GM12864 (cell line): ENCODE data around the gene PDIA4.
"Not testable (repeated sequence)": the region's sequence is repeated elsewhere in the genome, so short reads cannot be mapped to it uniquely, and the experiment has no call there.

Source experiments
- DNase-seq: peaks from one replicate; pipeline ENCODE4 v3.0.0-alpha.2; 2011; ENCODE audit warnings: low read depth
- H3K4me3 ChIP-seq: 2 replicates; pipeline ENCODE4 v1.5.1; 2011; ENCODE audit warnings: mild to moderate bottlenecking, low read depth, low read length, control low read depth
- CTCF ChIP-seq: IDR thresholded peaks from 2 replicates; pipeline ENCODE4 v1.5.1; 2011; ENCODE audit warnings: low read depth, mild to moderate bottlenecking, moderate library complexity, low read length, control low read depth, inconsistent platforms; ENCODE audit errors: missing control alignments

The PDIA4 gene

GRCh38 chr7:149071182-149071635, 42.9 kb upstream of the PDIA4 start:
- no peak for TF ChIP-seq CTCF
- no peak for DNase-seq
- no peak overlapping the region for H3K4me3 ChIP-seq

GRCh38 chr7:149070372-149071125, 42.2 kb upstream of the PDIA4 start:
- DNase-seq, result no peak
- TF ChIP-seq CTCF, result no peak
- H3K4me3 ChIP-seq, result no peak overlapping the region

- H3K4me3 ChIP-seq, result no peak overlapping the region
- peak; percentile 36 for TF ChIP-seq CTCF
- DNase-seq, result no peak
Observed at GRCh38 chr7:149067869-149068268, 39.6 kb upstream of the PDIA4 start.

- no peak overlapping the region for H3K4me3 ChIP-seq
- no peak for TF ChIP-seq CTCF
- no peak for DNase-seq
Observed at GRCh38 chr7:149063476-149063875, 35.2 kb upstream of the PDIA4 start.

- not testable (repeated sequence) for DNase-seq, H3K4me3 ChIP-seq
Observed at GRCh38 chr7:149062217-149062899, 34.1 kb upstream of the PDIA4 start.

GRCh38 chr7:149060156-149060555, 31.9 kb upstream of the PDIA4 start:
- no peak for DNase-seq
- TF ChIP-seq CTCF, result no peak
- H3K4me3 ChIP-seq, result no peak overlapping the region

GRCh38 chr7:149053885-149054284, 25.6 kb upstream of the PDIA4 start:
- no peak for TF ChIP-seq CTCF
- DNase-seq, result no peak
- H3K4me3 ChIP-seq, result no peak overlapping the region
